H1 (cell line): Measurements from ENCODE around the gene ST8SIA4. TPM values are rescaled to one million over a fixed set of nuclear protein-coding genes. Genes with fewer than 3 reads are reported as not detected.

Experiments
- NRF1 ChIP-seq: IDR thresholded peaks from 2 replicates; pipeline ENCODE4 v1.6.1; 2011; ENCODE audit warnings: mild to moderate bottlenecking, low read depth, low read length, improper control_type of control experiment
- RXRA ChIP-seq: IDR thresholded peaks from 2 replicates; pipeline ENCODE4 v1.6.1; 2011; ENCODE audit warnings: low read depth, mild to moderate bottlenecking, low read length, moderate library complexity; ENCODE audit not compliant: insufficient read depth
- polyA plus RNA-seq, 7 experiments: library from polyadenylated mRNA; depleted of rRNA in 3 of 7; stranded (reverse) in 5 of 7; unstranded in 2 of 7; fragments of >200 nt in 5 of 7; fragments of 200-250 nt in 2 of 7; gene quantifications; 1 replicate in 5 of 7; 2 replicates in 1 of 7; 4 replicates in 1 of 7; pipeline versions ENCODE4 v1.2.1 to v1.2.3, GENCODE V29; 2011 to 2013; ENCODE audit warnings: missing spikeins in 2 of 7, mixed read lengths in 2 of 7
- total RNA-seq: library from RNA; stranded (reverse); fragmentation: NEBNext Ultra II Directional; extraction: Animal tissue kit (Norgen Biotek cat#: 25700); gene quantifications from 2 replicates; pipeline ENCODE4 v1.2.1, GENCODE V29; 2021
- TF ChIP-seq, protein P1 (sequence below): fragments of 300-600 bp; sonication (generic); IDR thresholded peaks from 2 replicates; pipeline ENCODE4 v1.7.1; 2012; ENCODE audit warnings: low read length, moderate library complexity, mild to moderate bottlenecking, inconsistent platforms; ENCODE audit not compliant: insufficient replicate concordance

Gene ST8SIA4
- total and polyA plus RNA-seq, 2 of the 8 experiments (the other 6 are each of a cell fraction or from before 2014, with no cell fraction given), result 0.08 to 0.50 TPM

DNA sequence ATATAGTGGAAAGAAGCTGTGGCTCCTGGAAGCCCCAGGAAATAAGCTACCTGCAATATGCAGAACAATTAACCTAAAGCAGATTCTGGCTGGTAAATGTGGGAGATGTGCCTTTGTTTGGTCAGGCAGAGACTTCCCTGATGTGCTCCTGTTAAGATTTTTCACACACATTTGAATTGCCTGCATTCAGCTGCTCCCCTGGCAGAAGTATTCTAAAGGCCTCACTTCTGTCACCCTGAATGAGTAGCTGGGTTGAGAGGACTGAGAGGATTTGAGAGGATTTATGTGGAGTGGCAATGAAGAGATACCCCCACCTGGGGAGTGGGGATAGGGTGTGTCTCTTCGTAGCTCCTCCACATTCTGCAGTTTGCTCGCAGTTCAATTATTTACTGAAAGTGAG, 130.5 kb downstream of the ST8SIA4 start (continued):
- TF ChIP-seq, protein P1, sequence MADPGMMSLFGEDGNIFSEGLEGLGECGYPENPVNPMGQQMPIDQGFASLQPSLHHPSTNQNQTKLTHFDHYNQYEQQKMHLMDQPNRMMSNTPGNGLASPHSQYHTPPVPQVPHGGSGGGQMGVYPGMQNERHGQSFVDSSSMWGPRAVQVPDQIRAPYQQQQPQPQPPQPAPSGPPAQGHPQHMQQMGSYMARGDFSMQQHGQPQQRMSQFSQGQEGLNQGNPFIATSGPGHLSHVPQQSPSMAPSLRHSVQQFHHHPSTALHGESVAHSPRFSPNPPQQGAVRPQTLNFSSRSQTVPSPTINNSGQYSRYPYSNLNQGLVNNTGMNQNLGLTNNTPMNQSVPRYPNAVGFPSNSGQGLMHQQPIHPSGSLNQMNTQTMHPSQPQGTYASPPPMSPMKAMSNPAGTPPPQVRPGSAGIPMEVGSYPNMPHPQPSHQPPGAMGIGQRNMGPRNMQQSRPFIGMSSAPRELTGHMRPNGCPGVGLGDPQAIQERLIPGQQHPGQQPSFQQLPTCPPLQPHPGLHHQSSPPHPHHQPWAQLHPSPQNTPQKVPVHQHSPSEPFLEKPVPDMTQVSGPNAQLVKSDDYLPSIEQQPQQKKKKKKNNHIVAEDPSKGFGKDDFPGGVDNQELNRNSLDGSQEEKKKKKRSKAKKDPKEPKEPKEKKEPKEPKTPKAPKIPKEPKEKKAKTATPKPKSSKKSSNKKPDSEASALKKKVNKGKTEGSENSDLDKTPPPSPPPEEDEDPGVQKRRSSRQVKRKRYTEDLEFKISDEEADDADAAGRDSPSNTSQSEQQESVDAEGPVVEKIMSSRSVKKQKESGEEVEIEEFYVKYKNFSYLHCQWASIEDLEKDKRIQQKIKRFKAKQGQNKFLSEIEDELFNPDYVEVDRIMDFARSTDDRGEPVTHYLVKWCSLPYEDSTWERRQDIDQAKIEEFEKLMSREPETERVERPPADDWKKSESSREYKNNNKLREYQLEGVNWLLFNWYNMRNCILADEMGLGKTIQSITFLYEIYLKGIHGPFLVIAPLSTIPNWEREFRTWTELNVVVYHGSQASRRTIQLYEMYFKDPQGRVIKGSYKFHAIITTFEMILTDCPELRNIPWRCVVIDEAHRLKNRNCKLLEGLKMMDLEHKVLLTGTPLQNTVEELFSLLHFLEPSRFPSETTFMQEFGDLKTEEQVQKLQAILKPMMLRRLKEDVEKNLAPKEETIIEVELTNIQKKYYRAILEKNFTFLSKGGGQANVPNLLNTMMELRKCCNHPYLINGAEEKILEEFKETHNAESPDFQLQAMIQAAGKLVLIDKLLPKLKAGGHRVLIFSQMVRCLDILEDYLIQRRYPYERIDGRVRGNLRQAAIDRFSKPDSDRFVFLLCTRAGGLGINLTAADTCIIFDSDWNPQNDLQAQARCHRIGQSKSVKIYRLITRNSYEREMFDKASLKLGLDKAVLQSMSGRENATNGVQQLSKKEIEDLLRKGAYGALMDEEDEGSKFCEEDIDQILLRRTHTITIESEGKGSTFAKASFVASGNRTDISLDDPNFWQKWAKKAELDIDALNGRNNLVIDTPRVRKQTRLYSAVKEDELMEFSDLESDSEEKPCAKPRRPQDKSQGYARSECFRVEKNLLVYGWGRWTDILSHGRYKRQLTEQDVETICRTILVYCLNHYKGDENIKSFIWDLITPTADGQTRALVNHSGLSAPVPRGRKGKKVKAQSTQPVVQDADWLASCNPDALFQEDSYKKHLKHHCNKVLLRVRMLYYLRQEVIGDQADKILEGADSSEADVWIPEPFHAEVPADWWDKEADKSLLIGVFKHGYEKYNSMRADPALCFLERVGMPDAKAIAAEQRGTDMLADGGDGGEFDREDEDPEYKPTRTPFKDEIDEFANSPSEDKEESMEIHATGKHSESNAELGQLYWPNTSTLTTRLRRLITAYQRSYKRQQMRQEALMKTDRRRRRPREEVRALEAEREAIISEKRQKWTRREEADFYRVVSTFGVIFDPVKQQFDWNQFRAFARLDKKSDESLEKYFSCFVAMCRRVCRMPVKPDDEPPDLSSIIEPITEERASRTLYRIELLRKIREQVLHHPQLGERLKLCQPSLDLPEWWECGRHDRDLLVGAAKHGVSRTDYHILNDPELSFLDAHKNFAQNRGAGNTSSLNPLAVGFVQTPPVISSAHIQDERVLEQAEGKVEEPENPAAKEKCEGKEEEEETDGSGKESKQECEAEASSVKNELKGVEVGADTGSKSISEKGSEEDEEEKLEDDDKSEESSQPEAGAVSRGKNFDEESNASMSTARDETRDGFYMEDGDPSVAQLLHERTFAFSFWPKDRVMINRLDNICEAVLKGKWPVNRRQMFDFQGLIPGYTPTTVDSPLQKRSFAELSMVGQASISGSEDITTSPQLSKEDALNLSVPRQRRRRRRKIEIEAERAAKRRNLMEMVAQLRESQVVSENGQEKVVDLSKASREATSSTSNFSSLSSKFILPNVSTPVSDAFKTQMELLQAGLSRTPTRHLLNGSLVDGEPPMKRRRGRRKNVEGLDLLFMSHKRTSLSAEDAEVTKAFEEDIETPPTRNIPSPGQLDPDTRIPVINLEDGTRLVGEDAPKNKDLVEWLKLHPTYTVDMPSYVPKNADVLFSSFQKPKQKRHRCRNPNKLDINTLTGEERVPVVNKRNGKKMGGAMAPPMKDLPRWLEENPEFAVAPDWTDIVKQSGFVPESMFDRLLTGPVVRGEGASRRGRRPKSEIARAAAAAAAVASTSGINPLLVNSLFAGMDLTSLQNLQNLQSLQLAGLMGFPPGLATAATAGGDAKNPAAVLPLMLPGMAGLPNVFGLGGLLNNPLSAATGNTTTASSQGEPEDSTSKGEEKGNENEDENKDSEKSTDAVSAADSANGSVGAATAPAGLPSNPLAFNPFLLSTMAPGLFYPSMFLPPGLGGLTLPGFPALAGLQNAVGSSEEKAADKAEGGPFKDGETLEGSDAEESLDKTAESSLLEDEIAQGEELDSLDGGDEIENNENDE, result no peak
- TF ChIP-seq NRF1, result no peak
- TF ChIP-seq RXRA, result no peak
- TF ChIP-seq, all 59 proteins: peak for 0
